ENCODE measurements around the gene FEN1. TPM values are rescaled to one million over a fixed set of nuclear protein-coding genes. Genes with fewer than 3 reads are reported as not detected.
A peak's percentile ranks its signal among the peaks of the same experiment; 100 is the strongest.

The FEN1 gene
- polyA plus RNA-seq, 4 donors: 19.4 to 39.7 (median 37.9) TPM

- DNase-seq (ENCODE audit: low read depth in 4 of 4, low spot score in 3 of 4): peak in 1 of 4 donors; percentile 53
Observed at GRCh38 chr11:61815790-61816735, 23.4 kb downstream of the FEN1 start.

- DNase-seq (ENCODE audit: low read depth in 4 of 4, low spot score in 3 of 4): peak; percentile 76 to 88 (median 80)
Observed at GRCh38 chr11:61816736-61817455, 24.2 kb downstream of the FEN1 start, which contains the start of gene FADS1. Gene FADS1 (minus strand): TSS chr11:61817003. CDS start chr11:61816929, 74 bp downstream.

- DNase-seq (ENCODE audit: low read depth in 4 of 4, low spot score in 3 of 4): no peak
Observed at GRCh38 chr11:61817471-61818202, 24.9 kb downstream of the FEN1 start.

DNA sequence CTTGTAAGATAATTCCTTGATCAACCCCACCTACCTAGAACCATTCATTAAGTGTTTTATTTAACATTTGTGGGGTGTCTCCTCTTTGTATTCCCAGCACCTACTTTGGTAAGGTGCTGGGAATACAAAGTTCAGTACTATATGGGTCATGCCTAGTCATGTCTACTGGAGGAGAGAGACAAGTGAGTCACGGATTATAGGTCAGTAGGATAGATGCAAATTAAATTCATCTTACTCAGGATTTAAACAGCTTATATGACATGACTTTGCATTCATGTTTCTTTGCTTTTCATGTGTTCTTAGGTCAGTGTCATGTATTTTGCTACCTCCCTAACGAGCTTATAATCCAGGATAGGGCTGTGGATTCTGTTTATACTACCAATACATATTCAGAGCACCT, 27.5 kb downstream of the FEN1 start:
- no peak for DNase-seq (ENCODE audit: low read depth in 4 of 4, low spot score in 3 of 4)

DNA sequence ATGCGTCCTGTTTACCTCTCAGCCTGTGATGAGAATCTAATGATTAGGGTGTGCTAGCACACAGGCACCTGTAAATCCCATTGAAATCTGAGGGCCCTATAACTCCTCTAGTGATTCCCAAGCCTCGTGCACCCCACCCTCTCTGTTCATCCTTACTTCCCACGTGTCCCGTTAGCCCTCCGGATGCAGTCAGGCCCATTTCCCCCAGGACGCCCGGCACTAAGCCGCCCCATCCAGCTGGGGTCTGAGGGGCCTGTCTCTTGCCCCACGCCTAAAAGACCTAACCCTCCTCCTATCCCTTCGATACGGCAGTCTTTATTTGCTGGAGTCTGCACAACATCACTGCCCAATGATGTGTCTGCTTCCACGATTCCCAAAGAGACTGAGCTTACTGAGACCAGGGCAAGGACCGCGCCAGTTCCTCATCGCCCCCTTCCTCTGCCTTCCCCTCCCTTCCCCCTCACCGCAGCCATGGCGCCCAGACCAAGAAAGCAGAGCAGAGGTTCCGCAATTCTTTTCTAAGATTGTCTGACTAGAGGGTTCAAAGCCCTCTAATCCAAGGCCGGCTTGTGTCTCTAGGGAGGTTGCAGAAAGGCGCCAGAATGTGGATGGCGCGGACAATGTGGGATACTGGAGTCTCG, 34.3 kb downstream of the FEN1 start:
- peak in 1 of 4 donors; percentile 20 for DNase-seq (ENCODE audit: low read depth in 4 of 4, low spot score in 3 of 4)

GRCh38 chr11:61827571-61828378, 35.1 kb downstream of the FEN1 start, which contains the start of gene FADS2:
Gene FADS2 (plus strand): TSS chr11:61828300. CDS start chr11:61828391, 91 bp downstream.
- peak in 3 of 4 donors; percentile 67 to 88 (median 74) for DNase-seq (ENCODE audit: low read depth in 4 of 4, low spot score in 3 of 4)

DNA sequence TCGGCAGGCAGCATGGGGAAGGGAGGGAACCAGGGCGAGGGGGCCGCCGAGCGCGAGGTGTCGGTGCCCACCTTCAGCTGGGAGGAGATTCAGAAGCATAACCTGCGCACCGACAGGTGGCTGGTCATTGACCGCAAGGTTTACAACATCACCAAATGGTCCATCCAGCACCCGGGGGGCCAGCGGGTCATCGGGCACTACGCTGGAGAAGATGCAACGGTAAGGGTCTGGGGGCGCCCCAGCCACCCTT, 35.6 kb downstream of the FEN1 start:
- no peak for DNase-seq (ENCODE audit: low read depth in 4 of 4, low spot score in 3 of 4)

GRCh38 chr11:61828629-61829407, 36.1 kb downstream of the FEN1 start:
- peak in 1 of 4 donors; percentile 26 for DNase-seq (ENCODE audit: low read depth in 4 of 4, low spot score in 3 of 4)

GRCh38 chr11:61829806-61830205, 37.1 kb downstream of the FEN1 start:
- DNase-seq (ENCODE audit: low read depth in 4 of 4, low spot score in 3 of 4): no peak

- DNase-seq (ENCODE audit: low read depth in 4 of 4, low spot score in 3 of 4): no peak
Observed at GRCh38 chr11:61830237-61831105, 37.8 kb downstream of the FEN1 start.

DNA sequence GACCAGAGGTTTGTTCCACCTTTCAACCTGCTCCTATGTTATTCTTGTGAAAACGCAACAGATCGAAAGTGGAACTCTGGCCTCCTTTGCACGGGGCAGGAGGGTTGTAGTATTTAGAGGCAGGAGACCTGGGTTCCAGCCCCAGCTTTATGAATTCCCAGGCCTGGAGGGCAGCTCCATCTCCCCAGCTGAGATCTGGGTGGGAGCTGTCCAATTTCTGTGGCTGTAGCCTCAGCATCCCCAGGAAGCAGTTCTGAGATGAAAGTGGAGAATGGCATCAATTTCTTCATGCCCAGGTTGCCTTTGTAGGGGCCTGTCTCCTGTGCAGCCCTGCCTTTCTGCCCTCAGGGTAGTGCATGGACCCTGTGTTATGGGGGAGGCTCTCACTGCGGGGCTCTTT, 39.5 kb downstream of the FEN1 start:
- DNase-seq (ENCODE audit: low read depth in 4 of 4, low spot score in 3 of 4): no peak

GRCh38 chr11:61832754-61833153, 40.0 kb downstream of the FEN1 start:
- no peak for DNase-seq (ENCODE audit: low read depth in 4 of 4, low spot score in 3 of 4)

DNA sequence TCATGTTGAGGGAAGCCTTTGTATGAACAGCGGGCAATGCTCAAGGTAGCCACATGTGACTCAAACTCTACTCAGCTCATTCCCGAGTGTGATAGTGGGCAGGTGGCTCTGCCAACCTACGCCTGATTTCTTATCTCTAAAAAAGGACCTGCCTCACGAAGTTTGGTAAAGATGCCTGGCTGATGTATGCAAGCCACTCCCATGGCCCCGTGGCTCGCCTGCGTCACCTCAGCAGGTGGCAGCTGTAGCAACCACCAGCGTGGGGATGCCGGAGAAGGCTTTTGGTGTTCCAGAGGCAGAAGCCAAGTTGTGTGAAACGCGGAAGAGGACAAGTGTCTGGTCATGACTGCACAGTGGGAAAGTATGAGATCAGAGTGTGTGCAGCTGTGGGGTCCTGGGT, 40.8 kb downstream of the FEN1 start:
- DNase-seq (ENCODE audit: low read depth in 4 of 4, low spot score in 3 of 4): no peak

GRCh38 chr11:61833926-61834277, 41.2 kb downstream of the FEN1 start:
- DNase-seq (ENCODE audit: low read depth in 4 of 4, low spot score in 3 of 4): no peak

DNA sequence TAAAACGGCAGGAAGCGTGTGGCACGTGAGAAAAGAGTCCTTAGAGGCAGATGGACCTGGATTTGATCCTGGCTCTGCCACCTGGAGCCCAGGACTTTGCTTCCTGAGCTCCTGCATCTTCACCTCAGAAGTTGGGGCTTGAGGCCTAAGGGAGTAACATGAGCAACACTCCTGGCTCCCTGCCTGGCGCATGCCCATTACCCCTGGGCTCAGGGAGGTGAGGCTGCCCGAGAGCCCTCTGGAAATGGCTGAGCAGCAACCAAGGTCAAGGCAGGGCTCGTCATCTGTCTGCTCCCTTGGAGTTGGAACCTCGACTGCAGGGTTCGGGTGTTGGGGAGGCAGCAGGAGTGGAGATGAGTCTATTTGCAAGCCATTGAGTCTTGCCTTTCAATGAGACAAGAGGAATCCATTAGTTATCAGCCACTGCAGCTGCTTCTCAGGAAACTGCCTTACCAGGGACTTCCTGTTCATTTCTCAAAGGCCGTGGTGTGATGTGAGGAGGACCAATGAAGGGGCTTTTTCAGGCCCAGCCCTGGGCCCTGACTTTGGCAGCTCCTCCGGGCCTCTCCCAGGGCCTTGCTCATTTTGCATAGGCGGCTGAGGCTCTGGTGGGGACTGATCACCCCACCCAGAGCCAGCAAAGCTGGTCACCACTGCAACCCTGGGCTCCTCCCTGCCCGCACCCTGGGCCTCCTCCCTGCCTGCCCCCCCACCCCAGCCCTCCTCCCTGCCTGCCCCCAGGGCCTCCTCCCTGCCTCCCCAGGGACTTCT, 41.8 kb downstream of the FEN1 start:
- DNase-seq (ENCODE audit: low read depth in 4 of 4, low spot score in 3 of 4): no peak

- DNase-seq (ENCODE audit: low read depth in 4 of 4, low spot score in 3 of 4): no peak
Observed at GRCh38 chr11:61836193-61836592, 43.5 kb downstream of the FEN1 start.

DNA sequence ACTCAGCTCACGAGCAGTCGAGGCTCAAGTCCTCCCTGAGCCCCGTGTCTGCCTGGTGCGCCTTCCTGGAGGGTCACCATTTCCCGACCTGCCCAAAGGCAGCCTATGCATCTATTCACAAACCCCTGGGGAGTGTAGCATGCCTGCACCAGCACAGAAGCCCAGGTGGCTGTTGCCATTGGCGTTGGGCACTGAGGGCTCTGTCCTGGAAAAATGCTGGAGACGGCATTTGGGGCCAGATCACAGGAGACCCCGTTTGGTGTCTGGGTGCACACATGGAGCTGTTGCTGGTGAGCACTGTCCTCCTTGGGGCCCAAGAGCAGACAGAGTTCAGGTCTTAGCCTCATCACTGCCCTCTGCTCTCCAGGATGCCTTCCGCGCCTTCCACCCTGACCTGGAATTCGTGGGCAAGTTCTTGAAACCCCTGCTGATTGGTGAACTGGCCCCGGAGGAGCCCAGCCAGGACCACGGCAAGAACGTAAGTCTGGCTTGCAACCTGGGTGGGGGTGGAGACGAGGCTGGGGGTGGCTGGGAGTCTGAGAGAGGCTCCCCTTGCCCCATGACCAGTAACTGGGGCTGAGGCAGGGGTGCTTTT, 44.8 kb downstream of the FEN1 start:
- no peak for DNase-seq (ENCODE audit: low read depth in 4 of 4, low spot score in 3 of 4)

All from left renal pelvis (tissue), 4 donors.